NCI-H82 (cell line): ENCODE data around the gene RPIA.
"Not testable (repeated sequence)": the region's sequence is repeated elsewhere in the genome, so short reads cannot be mapped to it uniquely, and the experiment has no call there.

ENCODE experiments used
- DNase-seq: peaks from one replicate; lab custom pipeline; 2025; lab: John Stamatoyannopoulos, UW

RPIA gene

DNA sequence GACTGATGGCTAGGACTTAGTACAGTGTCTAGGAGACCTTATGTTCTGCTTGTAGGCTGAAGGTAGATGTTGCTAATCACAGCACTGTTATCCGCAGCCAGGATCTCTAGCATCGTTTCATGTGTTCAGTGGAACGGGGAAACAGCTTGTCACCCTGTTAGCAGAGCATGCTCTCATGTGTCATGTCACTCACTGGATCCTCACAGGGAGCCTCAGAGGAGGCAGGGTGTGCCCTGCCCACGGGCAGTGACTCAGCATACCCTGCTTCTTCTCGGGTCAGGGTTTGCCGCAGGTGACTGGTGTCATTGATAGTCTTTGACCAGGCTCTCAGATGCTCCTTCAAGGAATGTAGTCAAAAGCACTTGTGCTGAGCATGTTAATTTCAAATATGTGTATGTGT, 44.4 kb downstream of the RPIA start:
- no peak for DNase-seq

DNA sequence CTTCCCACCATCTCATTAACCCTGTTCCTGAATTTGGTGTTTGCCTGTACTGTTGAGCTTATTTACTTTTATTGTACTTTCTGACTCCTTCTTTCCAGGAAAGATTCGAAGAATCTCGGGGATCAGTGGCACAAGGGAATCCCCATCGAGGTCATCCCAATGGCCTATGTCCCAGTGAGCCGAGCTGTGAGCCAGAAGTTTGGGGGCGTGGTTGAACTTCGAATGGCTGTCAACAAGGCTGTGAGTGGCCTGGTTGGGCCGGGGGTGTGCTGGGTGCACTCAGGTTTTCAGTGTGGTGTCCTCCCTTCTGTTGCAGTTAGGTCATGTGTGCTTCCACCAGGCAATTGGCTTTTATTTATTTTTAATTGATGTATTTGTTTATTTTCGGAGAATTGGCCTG, 45.0 kb downstream of the RPIA start:
- no peak for DNase-seq

DNA sequence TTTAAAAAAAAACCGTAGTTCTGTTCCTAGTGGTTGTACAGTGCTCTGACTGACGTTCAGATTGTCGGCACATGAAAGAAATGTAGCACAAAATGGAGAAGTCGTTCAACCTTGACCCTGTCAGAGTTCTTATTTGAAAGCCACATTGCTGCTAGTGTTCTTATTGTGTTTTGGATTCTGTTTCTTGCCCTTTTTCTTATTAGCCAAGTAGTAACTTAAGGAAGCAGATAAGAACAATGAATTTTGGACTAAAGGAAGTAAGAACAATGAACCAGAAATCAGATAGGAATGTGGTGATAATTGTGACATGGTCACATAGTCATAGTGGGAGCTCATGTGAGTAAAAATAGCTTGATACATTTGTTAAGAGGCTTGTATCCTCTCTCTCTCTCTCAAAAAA, 45.9 kb downstream of the RPIA start:
- no peak for DNase-seq

DNA sequence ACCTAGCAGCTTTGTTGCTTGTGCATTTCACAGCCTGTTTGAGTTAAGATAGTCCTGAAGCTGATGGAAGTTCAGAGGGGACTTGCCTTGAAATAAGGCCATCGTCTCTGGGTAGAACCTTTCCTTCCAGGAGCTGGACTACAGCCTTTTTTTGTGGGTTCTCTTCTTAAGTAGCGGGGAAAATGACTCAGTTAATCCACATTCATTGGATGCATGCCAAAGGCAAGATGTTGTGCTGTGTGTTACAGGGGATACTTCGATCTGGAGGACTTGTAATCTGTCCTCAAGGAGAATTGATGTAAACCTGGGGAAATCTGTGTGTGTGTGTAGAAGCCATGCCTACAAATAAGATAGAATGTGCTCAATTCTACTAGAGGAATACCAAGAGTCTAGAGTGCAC, 46.8 kb downstream of the RPIA start:
- DNase-seq: peak; percentile 7

DNA sequence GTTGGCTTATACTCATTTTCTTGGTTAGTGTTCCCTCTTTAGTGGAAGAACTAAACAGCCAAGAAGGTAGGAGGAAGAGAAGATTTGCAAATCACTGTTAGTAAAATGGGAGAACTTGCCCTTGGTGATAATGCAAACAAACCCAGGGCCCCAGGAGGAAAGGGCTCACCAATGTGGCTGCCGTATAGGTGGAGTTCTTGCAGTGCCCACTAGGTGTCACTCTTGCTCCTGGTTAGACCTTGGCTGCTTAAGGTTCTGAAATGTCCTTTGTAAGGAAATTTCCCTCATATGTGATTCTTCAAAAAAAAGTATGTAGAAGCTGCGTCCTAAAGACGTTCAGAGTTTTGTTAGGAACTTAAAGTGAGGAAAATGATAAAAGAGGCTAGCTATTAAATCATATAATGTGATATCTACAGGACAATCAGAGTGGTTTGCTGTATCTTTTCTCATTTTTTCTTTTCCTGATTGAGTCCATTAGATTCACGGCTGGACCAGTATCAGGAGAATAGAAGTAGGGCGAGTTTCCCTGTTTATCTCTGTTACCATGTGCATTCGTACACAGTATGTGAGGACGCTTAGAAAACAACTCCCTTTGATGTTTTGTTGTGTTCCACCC, 48.6 kb downstream of the RPIA start:
- DNase-seq: peak; percentile 80

DNA sequence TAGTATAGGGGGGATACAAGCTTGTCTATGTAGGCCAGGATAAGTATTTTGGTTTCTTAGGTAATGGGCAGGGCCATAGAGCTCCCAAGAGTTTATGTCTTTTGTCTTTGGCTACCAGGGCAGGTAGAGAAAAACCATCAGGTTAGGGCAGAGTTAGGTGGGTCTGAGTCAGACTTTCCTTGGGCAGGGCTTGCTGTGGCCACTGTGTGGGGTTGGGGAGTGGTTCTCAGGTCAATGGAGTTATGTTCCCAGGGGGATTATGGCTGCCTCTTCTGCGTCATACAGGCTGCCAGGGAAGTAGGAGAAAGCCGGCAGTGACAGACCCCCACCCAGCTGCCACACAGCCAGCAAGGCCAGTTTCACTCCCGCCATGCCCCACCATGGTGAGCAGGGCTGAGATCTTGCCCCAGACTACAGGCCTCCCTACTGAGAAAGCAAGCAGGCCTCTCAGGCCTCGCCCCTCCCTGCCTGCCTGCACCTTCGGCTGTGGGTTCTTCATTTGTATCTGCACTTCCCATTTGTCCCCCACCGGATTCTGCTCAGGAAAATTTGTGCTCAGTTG, 55.5 kb downstream of the RPIA start:
- DNase-seq: no peak

DNA sequence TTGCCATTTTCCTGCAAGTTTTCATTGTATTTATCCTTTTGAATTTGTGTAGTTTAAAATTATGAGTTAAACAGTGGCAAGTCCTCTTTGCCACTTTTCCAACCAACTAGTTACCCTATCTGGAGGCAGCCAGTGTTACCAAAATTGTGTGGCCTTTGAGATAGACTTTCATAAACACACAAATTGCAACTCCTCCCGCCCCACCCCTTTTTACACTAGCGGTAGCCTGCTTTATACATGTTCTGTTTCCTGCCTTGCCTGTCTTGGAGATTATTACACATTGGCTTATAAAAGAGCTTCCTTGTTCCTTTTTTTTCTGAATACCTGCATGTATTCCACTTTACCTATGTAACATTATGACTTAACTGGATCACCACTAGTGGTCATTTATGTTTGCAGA, 56.5 kb downstream of the RPIA start:
- DNase-seq: no peak

DNA sequence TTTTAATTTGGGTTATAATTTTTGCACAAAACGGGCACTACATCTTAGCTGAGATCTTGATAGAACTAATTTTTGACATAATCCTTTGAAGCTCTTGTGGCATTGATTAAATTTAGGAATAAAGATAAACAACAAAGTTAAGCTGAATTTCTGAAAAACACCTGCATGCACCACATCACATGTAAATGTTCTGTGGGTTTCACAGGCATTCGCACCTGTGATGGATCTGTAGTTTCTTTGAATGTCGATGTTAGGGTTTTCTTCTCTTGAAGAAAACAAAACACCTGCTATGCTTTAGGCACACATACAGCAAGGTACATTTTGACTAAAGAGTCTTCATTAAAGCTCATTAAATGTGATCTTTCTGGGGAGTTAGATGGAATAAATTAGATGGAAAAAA, 60.3 kb downstream of the RPIA start:
- no peak for DNase-seq

DNA sequence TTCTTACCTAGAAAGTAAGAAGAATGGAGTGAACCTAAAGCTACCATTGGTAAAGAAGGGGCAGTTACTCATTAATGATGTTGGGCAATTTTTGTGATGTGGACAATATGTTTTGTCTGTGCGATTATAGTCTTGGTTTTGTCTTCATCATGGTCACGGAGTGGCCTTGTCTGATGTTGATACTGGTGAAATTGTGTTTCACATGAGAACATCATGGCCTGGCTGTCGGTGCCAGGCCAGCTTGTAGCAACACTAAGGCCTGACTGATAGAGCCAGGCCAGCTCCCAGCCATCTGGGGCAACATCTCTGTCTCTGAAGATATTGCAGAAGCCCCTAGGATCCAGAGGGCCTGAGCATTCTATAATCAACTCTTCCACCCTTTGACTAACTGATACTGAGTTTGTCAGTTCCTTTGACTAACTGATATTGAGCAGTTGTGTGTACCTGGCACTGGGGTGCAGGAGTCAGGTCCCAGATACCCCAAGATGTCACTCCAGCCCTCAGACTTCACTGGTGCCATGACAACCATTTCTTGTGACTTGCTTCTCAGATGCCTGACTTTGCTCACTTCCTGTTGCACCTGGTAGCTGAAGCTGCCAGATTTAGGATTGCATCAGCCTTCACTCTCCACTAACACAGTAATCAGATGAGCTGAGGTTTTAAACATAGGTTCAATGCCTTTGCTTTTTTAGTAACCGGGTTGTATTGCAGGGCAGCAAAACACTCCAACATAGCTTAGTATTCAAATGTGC, 62.5 kb downstream of the RPIA start:
- DNase-seq: no peak

DNA sequence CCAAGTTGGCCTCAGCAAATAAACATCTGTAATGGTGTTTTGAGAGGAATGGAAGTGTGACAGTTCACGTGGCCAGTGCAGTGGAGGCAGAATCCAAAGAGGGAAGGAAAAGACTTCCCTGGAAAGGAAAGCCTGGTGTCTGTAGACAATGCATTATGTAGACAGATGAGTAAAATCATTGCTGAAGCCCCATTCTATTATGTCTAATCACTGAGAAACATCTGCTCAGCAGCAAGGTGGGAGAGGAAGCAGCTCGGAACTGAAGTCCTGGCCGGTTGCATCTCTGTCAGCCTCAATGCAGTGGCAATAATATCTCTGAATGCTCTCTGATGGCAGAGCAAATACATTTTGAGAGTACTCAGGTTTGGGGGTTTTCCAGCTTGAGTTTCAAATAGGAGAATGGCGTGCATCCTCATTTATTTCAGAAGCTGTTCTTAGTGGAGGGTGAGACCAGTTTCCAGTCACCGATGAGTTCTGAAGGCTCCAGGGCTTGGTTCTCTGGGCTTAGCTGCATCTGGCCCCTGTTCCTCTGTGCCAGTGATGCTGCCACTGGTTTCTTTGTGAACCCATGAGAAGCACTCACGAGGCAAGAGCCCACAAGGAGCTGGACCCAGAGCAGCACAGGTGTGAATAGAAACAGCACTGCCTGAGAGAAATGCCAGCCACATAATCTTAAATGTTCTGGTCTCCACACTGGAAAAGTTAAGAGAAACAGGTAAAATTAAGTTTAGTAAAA, 63.3 kb downstream of the RPIA start:
- no peak for DNase-seq

DNA sequence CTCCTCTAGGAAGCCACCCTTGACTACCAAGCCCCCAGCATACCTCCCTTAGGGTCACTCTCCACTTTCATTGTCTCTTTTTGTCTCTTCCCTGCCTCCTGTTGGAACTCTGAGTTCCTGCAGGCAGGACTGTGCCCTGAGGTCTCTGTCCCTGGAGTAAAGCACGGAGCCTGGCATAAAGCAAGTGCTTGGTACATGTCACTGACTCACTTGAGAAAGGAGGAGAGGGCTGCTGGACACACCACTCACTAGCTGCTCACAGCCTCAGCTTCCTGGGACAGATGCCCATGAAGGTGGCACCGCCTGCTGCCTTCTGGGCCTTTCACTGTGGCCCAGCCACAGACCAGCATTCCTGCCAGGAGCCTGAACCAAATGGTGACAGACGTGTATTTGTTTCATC, 64.4 kb downstream of the RPIA start:
- DNase-seq: no peak

DNA sequence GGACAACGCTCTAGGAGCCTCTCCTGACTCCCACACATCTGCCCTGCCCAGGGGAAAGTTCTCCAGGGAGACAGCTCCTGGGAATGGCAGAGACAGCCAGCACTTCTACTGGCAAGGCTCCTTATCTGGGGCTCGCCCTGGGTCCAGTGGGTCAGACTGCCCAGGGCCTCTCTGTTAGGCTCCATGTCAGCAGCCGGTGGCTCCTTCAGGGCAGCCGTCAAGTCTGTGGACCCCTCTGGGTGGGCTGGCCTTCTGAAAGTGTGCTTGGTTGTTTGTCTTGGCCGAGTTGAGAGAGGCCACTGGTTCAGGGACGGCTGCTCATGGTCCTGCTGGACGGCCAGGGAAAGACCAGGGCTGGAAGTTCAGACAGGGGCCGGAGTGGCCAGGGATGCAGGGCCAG, 65.6 kb downstream of the RPIA start:
- DNase-seq: no peak

DNA sequence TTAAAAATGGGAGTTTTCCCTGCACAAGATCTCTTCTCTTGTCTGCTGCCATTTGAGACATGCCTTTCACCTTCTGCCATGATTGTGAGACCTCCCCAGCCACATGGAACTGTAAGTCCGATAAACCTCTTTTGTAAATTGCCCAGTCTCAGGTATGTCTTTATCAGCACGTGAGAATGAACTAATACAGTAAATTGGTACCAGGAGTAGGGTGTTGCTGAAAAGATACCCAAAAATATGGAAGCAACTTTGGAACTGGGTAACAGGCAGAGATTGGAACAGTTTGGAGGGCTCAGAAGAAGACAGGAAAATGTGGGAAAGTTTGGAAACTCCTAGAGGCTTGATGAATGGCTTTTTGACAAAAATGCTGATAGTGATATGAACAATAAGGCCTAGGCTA, 67.2 kb downstream of the RPIA start:
- DNase-seq: not testable (repeated sequence)

DNA sequence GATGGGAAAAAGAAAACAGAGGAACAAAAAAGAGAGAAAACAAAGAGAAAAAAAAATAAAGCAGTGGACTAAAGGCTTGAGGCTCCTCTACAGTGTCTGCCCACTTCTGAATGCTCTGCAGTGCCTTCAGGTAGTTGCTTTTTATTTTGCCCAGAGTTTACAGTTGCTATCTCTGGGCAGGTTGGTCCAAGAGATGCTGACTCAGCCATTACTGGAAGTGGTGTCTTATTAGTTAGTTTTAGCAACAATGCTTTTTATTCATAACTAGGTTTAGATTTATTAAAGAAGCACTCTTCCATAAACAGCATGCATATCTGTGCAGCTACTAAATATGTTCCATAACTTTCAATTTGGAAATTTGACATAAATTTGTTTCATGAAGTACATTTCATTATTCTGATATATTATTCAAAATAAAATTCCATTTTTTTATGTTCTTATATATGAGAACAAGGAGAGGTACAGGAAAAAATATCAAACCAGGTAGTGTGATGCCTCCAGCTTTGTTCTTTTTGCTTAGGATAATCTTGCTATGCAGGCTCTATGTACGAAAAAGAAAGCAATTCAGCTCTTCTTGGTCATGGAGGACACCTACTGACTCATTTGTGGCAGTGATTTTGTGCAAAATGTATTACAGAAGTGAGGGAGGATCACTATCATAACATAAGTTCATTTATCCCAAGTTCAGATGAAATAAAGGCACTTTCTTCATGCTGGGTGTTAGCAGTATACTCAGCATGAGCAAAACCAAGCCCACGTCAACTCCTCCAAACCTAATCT, 69.5 kb downstream of the RPIA start:
- DNase-seq: no peak

DNA sequence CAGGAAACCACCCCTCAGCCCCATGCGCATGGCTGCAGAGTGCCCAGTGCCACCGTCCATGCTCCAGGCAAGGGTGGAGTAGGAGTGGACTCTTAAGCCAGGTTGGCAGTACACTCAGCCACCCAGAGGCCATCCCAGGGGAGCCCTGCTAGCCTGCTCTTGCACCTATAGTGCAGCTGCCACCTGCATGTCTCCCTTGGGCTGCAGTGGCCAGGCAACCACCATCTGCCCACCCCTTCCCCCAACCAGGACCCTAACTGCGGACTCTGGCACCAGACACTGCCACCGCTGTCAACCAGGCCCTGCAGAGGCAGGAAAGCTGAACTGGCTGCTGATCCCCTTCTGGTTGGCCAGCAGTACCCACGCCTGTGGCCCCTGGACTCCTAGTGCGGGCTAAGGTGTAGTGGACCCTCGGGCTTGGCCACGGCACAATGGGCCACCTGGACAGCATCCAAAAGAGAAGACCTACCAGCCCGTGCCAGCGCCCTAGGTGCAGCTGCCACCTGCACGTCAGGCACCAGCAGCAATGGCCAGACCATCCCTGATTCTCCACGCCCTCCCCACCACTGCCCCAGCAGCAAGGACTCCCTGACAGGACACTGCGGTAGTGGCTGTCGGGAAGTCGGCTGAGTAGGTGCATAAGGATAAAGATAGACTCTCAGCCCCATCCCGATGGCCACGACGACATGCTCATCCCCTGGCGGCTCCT, 72.8 kb downstream of the RPIA start:
- DNase-seq: no peak

DNA sequence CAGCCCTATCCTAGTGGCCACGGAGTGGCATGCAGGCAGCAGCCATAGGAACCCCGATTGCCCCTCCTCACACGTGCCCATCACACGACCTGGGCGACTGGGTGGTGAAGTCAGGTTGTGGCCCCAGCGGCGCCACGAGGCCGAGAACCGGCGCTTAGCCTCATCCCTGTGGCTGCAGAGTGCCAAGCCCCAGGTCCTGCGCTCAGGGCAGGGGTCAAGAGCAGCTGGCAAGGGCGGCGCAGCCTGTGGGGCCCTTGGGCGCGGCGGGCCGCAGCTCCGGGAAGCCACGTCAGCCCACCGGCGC, 73.3 kb downstream of the RPIA start:
- DNase-seq: no peak

DNA sequence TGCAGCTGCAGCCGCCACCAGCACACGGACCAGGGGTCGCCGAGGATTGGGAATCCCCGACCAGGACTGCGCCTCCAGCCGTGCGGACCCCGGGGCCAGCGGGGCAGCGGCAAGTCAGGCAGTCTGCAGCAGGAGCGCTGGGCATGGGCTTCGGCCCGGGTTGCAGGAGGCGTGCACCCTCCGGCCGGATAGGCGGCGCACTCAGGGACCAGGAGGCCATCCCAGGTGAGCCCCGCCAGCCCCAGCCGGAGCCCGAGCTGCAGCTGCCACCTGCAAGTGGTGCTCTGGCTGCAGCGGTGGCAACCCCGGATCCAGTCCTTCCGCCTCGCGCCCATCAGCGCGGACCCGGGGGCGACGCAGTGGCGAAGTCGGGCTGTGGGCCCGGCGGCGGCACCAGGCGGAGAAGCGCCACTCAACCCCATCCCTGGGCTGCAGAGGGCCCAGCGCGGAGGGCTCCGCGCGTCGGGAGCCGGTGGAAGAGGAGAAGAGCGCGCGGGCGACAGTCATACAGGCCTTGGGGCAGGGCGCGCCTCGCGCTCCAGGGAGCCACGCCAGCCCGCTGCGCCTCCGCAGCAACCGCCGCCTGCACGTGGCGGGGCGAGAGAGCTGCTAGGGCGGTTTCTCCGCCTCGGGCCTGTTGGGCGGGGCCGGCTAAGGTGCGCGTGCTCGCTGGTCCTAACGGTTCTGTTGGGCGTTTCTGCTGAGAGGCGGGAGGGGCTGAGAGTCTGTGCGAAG, 73.8 kb downstream of the RPIA start:
- peak; percentile 84 for DNase-seq

DNA sequence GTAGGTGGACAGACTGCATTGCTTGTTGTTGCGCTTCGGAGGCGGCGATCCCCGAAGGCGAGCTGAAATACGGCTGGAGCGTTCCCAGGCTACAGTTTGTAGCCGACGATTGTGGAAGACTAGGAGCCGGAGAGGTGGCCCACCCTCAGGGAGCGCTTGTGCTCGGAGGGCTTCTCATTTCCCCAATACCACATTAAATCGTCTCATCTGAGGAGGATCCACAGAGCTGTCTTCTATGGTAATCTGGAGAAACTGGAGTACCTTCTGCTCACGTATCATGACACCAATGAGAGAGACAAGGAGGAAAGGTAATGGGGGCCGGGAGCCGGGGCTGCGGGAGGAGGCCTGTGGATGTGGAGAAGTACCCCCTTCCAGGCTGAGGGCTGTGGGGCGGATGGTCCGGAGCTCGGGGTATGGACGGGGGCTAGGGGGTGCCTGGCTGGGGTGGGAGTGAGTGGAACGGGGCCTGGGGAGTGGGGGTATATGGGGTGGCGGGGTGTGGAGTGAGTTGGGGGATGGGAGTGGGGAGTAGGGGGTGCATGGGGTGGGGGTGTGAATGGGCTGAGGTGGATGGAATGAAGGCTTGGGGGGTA, 74.5 kb downstream of the RPIA start:
- not testable (repeated sequence) for DNase-seq

DNA sequence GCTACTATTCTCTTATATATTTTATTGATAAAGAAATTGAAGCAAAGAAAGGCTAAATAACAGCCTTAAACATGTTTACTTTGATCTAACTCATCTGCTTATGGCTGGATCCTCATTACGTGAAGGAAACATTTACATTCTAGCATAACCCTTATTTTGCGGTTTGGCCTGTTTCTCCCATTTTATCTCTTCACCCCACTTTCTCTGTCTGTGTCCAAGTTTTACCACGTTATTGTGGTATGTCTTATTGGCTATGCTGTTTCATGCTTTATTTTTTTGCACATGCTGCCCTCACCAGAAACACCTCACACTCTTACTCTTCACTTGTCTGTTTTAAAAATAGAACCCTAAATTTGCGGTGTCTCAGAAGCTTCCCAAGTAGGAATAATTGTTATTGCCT, 78.5 kb downstream of the RPIA start:
- DNase-seq: no peak

DNA sequence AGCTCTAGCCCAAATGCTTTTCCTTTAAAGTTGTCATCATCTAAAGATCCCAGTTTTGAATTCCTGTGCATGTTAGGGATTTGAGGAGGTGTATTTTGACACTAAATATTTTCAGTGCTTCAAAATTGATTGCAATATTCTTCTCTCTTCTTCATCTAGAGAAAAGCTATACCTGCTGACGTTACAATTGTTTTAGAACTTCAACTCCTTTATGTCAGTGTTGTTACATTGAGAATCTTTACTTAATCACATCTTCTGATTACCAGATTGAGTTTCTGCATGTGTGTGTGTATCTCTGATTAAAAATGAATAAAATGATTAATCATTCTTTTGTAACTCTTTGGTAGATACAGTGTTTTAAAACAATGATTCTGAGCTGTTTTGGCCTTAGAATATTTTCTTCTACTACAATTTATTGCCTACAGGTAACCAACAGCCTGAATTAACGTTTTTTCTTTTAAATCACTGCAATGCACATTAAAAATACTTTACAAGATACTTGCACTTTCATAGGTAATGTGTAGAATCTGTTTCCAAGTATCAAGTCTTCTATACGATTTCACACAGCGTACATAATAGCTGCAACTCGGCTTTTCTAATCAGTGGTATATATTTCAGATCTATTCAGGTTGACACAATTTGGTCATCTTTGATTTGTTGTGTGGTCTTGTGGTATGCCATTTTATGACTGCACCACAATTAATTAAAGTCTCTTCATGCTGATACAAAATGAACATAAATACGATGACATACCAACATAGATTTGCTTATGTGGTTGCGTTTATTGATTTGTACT, 82.0 kb downstream of the RPIA start:
- DNase-seq: not testable (repeated sequence)
